ENCODE measurements around the gene VASH2.
"Not testable (repeated sequence)": the region's sequence is repeated elsewhere in the genome, so short reads cannot be mapped to it uniquely, and the experiment has no call there.

The VASH2 gene

GRCh38 chr1:212986551-212986950, 36.2 kb downstream of the VASH2 start:
- no peak for TF ChIP-seq CTCF (IDR thresholded peaks at IDR 0.05; ENCODE audit: insufficient read depth, low read length, poor library complexity, severe bottlenecking)
- no peak for DNase-seq (ENCODE audit: extremely low read depth, insufficient read length)
- Histone ChIP-seq H3K4me3 (replicated peaks; ENCODE audit: low read depth, low read length) (no peak overlapping the region), H3K27me3 (replicated peaks; ENCODE audit: control insufficient read depth, insufficient read depth, low read length) (no peaks in the 10 kb centered on the region), H3K36me3 (ENCODE audit: control insufficient read depth, insufficient read depth, low read length) (peaks cover 2% of the 10 kb centered on the region)

DNA sequence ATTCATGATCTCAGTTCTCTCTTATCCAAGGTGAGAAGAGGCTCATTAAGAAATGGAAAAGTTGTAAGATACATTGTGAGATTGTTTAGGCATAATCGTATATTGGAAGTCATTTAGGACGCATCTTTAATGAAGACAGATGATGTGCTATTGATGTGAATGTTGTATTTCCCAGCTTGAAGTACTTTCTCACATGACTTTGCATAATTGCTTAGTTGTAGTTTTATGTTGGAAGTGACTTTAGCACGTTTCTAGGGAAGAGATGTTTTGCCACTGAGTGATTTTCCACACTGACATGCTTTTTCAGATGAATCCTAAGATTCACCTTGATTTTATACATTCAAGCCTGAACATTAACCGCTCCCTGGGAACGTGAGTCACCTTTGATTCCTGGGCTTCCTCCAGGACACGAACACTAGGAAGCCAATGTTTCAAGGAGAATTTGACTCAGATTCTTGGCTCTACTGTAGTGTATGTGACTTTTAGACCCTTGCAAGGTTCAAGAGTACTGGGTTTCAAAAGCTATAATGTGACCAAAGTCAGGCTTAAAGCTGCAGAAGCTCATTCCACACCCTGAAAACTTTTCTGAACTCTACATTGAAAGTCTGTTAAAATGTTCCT, 37.5 kb downstream of the VASH2 start:
- Histone ChIP-seq H3K4me3 (replicated peaks; ENCODE audit: low read depth, low read length) (no peak overlapping the region), H3K36me3 (ENCODE audit: control insufficient read depth, insufficient read depth, low read length) (peaks cover 2% of the 10 kb centered on the region), H3K27me3 (replicated peaks; ENCODE audit: control insufficient read depth, insufficient read depth, low read length) (no peaks in the 10 kb centered on the region)
- TF ChIP-seq CTCF (IDR thresholded peaks at IDR 0.05; ENCODE audit: insufficient read depth, low read length, poor library complexity, severe bottlenecking) = no peak
- no peak for DNase-seq (ENCODE audit: extremely low read depth, insufficient read length)

DNA sequence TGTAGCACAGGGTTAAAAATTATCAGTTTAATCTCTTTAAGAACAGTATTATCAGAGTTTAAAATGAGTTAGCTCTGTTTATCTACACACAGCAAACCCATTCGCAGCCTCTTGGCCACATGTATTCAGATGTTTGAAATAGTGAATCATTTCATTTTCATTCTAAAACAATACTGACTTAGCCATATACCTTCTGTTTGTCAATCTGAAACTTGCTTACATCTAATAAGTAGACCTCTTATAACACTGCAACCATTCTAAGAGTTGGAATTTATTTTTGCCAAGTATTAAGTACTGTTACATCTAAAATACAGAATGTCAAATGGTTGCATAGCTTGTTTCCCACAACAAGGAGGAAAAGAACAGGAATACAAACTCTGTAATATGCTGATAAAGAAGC, 39.9 kb downstream of the VASH2 start:
- no peak overlapping the region for H3K4me3 ChIP-seq (replicated peaks; ENCODE audit: low read depth, low read length)
- H3K36me3 ChIP-seq (ENCODE audit: control insufficient read depth, insufficient read depth, low read length) = no peaks in the 10 kb centered on the region; the same call in none of the 2 replicates
- no peak for DNase-seq (ENCODE audit: extremely low read depth, insufficient read length)
- no peaks in the 10 kb centered on the region for H3K27me3 ChIP-seq (replicated peaks; ENCODE audit: control insufficient read depth, insufficient read depth, low read length)
- no peak for TF ChIP-seq CTCF (IDR thresholded peaks at IDR 0.05; ENCODE audit: insufficient read depth, low read length, poor library complexity, severe bottlenecking)

DNA sequence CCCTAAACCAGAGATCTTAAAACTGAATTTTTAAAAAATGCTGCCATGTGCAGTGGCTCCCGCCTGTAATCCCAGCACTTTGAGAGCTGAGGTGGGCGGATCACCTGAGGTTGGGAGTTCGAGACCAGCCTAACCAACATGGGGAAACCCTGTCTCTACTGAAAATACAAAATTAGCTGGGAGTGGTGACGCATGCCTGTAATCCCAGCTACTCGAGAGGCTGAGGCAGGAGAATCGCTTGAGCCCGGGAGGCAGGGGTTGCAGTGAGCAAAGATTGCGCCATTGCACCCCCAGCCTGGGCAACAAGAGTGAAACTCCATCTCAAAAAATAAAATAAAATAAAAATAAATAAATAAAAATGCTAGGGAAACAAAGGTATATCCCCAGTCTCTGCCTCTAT, 43.6 kb downstream of the VASH2 start:
- not testable (repeated sequence) for DNase-seq (ENCODE audit: extremely low read depth, insufficient read length); H3K4me3 ChIP-seq (replicated peaks; ENCODE audit: low read depth, low read length); H3K36me3 ChIP-seq (ENCODE audit: control insufficient read depth, insufficient read depth, low read length); H3K27me3 ChIP-seq (replicated peaks; ENCODE audit: control insufficient read depth, insufficient read depth, low read length)

DNA sequence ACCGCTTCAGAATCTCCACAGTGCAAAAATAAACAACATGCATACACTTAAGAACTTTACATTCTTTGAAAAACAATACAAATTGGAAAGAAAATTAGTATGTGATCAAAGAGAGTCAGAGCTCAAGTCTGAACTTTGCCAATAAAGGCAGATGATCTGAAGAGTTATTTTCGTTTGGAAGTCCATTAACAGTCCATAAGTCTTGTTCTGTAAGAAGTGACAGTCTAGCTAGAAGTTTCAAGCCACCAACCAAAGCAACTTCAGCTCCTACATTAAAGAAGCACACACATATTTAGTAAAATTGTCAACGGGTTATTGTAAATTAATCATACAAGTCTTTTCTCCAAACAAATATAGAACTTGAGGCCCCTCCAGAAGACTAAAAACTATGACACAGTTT, 44.6 kb downstream of the VASH2 start:
- no peaks in the 10 kb centered on the region; the same call in none of the 2 replicates for H3K36me3 ChIP-seq (ENCODE audit: control insufficient read depth, insufficient read depth, low read length)
- no peak overlapping the region for H3K4me3 ChIP-seq (replicated peaks; ENCODE audit: low read depth, low read length)
- TF ChIP-seq CTCF (IDR thresholded peaks at IDR 0.05; ENCODE audit: insufficient read depth, low read length, poor library complexity, severe bottlenecking) = no peak
- DNase-seq (ENCODE audit: extremely low read depth, insufficient read length) = no peak
- H3K27me3 ChIP-seq (replicated peaks; ENCODE audit: control insufficient read depth, insufficient read depth, low read length) = no peaks in the 10 kb centered on the region

DNA sequence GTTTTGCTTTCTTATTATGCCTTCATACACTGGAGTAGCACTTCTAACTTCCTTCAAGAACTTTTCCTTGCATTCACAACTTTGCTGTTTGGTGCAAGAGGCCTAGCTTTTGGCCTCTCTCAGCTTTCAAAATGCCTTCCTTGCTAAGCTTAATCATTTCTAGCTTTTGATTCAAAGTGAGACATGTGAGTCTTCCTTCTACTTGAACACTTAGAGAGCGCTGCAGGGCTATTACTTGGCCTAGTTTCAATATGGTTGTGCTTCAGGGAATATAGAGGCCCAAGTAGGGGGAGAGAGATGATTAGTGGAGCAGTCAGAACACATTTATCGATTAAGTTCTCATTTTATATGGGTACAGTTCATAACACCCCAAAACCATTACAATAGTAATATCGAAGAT, 52.9 kb downstream of the VASH2 start:
- no peak for TF ChIP-seq CTCF (IDR thresholded peaks at IDR 0.05; ENCODE audit: insufficient read depth, low read length, poor library complexity, severe bottlenecking)
- H3K36me3 ChIP-seq (ENCODE audit: control insufficient read depth, insufficient read depth, low read length) = no peaks in the 10 kb centered on the region; the same call in 1 of the 2 replicates
- no peaks in the 10 kb centered on the region for H3K27me3 ChIP-seq (replicated peaks; ENCODE audit: control insufficient read depth, insufficient read depth, low read length)
- no peak overlapping the region for H3K4me3 ChIP-seq (replicated peaks; ENCODE audit: low read depth, low read length)
- DNase-seq (ENCODE audit: extremely low read depth, insufficient read length) = no peak

Data from GM06990 (cell line).